HL-60/S4 treated with retinoic acid at 250 ng/mL for 4 days and 3 days (cell line): ENCODE results near the gene RGS7.

Source experiments
- in situ Hi-C: fragments of 300-500 bp; cut with MboI; formaldehyde crosslinking; loops from 2 replicates; pipeline ENCODE4 v1.7.0; 2022; ENCODE audit warnings: low sequenced_read_pairs

The RGS7 gene

DNA sequence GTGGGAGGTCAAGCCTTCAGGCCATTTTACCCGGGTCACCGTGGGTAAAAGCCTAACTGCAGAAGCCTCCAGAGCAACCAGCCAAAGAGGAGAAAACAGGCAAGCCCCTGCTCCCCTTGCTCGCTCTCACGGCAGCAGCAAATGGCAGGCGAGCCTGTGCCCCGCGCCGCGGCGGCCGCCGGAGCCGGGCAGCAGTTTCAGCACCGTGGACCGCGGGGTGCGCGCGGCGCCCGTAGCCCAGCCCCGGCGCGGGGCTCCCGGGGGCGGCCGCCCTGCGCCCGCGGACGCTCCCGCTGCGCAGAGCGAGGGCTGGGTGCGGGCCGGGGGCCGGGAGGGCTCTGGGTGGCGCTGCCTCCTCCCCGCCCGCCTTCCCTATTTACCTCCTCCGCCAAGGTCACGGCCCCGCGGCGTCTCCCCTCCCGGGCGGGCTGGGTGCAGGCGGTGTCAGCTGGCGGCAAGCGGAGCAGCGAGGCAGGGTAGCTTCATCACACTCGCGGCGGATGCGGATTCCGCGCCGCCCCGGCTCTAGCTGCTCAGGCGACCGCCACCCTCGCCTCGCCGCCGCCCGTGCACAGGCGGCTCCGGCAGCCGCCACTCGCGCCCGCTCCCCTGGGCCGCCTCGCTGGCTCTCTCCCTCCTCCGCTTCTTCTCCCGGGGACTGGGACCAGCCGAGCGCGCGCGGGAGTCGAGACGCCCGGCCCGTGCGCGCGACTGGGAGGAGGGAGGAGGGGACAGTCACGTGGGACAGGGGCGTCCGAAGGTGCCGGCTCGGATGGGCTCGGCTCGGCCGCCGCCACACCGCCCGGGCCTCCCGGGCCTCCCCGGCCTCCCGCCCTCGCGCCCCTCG is at the start of gene RGS7:
RGS7 (minus strand) TSS at position 687 of the 847 bp plus-strand sequence.
- in situ Hi-C loops, result no loop called here

DNA sequence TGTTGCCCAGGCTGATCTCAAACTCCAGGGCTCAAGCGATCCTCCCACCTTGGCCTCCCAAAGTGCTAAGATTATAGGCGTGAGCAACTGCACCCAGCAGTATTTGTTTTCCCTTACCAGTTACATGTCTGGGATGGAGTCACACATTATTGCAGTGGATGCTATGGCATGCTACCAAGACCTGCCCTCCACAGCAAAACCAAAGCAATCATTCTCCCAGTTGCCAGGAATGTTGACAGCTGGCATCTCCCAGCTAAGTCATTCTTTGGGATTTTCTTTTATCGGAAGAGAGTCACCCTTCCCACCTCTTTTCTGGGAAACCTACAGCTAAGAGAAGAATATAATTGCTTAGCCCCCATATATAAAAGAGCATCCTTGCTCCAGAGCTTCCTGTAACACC is 49.4 kb upstream of the RGS7 start:
- in situ Hi-C loops, result no loop called here

DNA sequence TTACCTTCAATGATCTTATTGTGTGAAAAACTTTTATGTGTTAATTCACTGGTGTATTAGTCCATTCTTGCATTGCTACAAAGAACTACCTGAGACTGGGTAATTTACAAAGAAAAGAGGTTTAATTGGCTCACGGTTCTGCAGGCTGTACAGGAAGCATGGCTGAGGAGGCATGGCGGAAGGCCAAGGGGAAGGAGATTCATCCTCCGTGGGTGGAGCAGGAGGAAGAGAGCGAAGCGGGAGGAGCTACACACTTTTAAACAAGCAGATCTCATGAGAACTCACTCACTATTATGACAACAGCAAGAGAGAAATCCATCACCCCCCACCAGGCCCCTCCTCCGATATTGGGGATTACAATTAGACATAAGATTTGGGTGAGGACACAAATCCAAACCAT is 44.2 kb upstream of the RGS7 start:
- in situ Hi-C loops, result no loop called here

DNA sequence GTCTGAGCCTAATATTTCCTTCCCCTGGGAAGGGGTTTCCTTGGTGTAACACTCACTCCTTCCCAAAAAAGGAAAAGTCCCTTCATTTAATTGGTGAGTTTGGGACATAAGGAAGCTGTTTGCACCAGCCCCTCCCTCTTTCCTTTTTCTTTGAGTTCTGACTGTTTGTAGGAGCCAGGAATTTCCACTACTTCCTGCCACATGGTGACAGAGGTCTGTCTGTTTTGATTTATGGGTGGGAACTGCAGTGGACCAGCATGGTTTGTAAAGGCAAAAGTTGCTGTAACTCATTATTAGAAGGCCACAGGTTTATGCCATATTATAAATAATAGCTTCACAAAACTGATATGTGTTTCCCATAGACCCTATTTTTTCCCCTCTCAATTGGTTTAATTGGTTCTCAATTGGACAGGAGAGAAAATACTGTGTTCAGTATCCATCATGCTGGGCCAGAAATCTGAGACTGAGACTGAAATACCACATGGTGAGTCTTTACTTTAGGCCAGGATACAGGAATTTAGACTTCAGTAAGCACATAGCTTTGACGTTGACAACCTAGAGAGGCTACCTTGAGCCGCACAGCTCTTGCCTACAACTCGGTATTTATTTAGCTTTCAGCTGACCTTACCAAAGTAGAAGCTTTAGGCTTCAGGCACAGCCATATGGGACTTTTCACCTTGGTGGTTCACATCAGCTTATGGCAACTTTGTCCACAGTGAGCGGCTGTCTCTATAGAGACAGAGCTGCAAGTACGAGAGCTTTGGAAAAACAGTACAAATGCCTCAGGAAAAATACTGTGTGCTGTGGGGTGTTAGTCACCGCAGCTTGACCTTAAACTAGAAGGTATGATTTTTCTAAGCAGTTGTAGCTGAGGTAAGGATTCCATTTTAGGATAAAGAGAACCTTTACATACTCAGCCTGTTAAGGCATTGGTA is 40.0 kb upstream of the RGS7 start:
- in situ Hi-C loops, result no loop called here

DNA sequence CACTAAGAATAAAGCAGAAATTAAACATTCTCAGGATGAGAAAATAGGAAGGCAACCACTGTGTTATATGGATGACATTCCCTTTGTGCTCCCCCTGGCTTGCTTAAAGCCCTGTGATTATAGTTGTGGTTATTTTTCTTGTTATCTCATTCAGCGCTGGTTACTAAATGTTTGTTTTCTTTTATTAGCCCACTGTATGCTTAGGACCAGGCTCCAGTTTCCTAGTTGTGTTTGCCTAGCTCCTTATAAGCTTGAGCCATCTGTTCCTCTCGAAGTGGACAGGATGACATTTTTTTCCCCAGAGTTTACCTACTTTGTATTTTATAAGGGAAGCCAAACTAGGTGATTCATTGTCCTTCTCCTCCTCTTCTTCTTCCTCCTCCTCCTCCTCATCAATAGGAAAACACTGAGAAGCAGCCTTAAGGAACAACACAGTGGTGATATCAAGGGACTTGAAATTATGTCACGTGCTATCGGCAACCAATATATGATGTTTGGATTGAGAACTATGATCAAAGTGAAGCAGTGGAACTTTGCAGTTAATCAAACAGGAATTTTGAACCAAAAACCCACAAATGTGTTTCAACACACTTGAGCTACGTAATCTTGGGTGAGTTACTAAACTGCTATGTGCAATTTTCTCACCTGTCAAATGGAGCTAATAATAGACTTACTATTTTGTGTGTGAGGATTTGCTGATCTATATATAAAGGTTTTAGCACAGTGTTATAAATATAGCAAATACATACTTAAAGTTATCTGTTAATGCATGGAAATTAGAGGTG is 35.1 kb upstream of the RGS7 start:
- in situ Hi-C loops, result no loop called here

DNA sequence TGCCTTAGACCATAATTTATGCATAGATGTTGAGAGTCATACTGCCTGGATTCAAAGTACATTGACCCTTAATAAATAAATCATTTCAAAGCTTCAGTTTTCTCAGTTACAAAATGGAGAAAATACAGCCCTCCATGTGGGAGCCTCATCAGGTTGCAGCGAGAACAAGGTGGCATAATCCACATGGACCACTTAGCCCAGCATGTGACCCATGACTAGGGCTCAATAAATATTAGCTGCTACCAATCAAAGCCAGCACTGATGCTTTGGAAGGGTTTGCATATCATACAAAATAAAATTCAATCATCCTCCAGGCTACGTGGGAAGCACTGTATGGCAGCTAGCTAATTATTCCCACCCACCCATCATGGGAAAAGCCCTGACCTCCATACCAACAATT is 33.5 kb upstream of the RGS7 start:
- in situ Hi-C loops, result no loop called here

DNA sequence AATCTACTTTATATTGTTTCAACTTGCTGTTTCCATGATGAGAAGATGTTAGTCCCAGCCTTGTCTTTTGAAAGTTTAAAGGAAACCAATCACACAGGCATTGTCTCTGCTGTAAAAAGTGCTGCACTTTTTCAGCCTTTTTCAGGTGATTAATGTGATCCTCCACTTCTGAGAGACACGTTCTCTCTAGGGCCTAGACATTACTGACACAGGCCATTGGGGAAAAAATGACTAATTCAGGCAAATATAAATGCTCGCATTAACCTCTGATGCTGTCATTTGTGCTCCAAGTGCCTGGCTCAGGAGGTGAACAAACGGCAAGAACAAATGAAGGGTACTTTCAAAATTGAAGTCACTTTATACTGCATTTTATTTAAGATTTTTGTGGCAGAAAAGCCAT is 32.4 kb upstream of the RGS7 start:
- in situ Hi-C loops, result no loop called here

DNA sequence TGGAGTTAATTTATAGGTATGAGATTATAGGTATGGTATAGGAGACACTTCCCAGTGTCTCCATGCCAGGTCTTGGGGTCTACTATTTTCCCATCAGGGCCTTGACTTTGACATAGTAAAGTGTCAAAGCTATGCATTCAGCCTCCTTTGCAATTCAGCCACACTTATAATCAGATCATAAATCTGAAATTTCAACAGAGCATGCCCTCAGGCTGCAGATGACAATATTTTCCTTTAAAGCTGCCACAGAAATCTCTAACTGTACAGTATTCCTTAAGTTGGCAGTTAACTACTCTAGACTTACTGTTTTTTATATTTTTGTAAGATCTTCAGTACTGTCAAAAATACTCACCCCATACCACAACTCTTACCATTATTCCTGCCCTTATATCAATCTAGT is 30.2 kb upstream of the RGS7 start:
- in situ Hi-C loops, result no loop called here

DNA sequence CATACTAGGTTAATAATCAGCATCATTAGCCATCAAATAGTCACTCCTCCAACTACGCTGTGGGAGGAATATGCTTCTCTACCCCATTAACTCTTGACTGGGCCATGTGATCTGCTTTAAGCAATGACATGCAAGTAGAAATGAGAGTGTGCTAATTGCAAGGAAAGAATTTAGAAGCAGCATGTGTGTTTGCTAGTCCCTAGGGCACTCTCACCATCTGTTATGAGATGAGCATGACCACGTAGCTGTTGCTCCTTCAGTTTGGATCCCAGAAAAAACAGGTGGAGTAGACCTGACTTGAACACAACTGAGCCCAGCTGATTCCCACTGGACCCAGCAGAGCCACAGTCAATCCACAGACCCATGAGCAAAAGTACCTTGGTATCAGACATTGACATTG is 19.7 kb upstream of the RGS7 start:
- in situ Hi-C loops, result no loop called here

DNA sequence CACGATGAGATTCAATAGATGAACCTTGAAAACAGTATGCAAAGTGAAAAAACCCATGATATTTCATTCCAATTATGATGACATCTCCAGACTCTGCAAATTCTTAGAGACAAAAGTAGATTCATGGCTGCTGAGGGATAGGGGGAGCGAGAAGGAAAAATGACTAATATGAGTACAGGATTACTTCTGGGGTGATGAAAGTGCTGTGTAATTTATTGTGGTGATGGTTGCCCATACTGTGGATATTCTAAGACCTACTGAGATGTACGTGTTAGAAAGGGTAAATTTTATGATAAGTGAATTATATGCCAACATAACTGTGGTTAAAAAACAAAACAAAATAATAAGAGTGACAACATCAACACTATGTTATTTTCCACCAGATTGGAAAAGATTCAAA is 18.9 kb upstream of the RGS7 start:
- in situ Hi-C loops, result no loop called here

DNA sequence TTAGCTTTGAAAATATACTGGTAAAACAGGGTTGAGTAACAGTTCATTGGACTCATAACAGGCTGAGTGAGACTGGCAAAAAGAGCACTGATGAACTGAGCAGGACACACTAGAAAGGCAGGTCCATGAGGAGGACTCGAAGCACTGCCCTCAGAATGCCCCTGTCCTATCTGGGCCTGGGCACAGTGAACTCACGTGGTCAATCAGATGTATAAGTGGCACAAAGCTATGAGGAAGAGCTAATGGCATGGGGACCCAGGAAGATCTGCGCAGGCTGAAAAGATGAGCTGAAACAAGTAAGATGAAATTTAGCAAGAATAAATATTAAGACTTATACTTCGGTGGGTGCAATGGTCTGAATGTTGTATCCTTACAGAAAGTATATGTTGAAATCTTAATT is 9.2 kb upstream of the RGS7 start:
- in situ Hi-C loops, result no loop called here

DNA sequence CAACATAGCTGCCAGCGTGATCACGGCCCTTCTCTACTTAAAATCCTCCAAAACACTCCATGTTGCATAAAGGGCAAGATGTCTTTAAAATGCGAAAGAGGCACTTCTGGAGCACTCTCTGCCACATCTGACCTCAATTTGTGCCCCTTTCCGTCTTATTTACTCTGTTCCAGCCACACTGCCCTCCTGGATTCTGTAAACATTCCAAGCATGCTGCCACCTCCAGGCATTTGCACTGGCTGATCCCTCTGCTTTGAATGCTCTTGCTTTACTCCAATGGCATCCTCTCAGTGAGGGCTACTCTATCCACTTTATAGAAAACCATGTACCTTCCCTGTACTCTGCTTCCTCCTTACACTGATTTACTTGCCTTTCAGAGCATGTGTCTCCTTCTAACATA is 5.3 kb upstream of the RGS7 start:
- in situ Hi-C loops, result no loop called here

DNA sequence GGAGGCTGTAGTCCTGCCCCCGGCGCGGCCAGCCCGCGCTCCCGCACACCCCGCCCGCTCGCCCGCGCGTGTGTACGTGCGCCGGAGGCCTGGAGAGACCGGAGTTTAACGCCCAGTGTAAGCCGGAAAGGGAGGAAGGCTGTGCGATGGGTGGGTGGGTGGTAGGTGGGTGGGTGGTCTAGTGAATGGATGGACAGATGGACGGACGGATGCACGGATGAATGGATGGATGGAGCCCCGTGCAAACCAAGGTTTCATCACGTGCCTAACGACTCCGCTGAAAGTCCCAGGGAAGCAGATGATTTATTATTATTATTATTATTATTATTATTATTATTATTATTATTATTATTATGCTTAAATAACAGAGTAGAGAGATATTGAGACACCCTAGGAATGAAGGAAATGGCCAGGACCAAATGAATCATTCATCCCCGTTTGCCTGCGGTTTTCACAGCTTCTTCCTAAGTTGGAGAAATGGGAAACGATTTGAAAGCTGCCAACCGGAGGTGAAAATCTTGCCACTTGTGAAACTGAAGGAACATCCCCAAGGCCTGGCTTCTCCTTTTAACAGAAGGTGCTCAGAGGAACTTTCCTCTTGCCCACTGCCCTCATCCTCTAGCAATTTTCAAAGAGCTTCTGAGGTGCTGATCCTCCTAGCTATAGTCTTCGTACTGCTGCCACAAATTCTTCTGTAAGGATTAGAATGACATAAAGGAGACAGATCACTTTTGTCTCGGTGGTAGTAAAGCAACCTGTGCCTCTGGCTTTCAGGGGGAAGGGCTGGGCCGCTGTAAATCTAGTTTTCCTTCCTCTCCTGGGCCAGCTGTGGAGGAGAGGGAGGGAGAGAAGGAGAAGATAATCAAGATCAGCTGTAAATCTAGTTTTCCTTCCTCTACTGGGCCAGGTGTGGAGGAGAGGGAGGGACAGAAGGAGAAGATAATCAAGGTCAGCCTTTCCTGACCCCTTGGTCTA is 648 bp upstream of the RGS7 start:
- in situ Hi-C loops, result no loop called here

DNA sequence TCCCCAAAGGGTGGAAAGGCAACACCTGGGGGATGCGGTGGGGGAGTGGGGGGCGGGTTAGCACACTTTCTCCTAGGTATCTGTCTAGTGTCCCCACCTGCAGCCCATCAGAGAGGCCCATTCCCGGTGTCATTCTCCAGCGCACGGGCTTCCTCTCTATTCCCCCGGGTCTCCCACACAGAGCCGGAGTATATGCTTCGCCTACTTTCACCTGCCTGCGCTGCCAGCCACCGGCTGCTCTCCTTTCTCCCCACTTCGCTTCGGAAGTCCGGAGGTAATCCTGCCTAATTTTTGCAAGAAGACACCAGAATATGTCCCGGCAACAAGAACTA is 852 bp downstream of the RGS7 start:
- in situ Hi-C loops, result no loop called here

DNA sequence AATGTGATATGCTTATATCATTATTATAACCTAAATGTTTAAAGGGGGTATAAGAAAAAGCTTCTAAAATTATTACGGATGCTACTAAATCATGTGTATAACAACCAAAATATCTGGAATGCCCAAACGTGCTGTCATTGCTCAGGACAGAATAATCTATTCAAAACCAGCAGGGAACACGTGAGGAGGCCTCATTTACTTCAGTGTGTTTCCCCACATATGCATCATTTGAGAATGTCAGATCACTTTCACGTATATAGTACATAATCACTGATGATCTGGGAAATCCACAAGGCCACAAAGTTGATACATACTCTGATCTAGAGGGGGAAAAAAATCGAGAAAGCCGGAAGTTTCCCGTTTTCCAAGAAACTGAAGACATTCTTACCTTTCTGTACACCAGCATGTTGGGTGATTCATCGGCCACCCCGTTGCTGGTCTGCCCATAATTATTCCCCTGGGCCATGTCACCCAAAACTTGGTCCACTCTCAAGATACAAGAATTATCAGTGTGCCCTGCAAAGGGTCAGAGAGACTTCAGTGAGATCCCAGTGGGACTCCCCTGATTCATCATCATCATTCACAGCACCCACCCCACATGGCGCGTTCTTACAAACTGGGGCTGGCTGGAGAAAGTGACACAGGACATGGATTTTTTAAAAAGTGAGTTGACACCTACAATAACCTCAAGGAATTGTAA is 1.5 kb downstream of the RGS7 start:
- in situ Hi-C loops, result no loop called here

DNA sequence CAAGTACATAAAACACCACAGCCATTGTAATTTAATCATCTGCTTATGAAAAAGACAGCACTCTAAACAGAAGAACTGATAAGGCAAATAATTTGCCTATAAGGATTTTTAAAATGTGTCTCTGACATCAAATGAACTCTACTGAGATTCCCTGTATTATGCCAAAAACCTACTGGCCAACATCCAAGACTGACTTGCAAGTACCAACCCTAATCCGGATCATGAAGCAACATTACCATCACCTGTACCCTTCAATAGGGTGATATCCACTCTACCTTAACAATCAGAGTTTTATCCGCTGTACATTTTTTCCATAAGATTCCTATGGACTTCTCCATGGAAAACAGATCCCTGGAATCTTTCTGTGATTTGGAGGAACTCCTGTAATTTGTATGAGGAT is 4.6 kb downstream of the RGS7 start:
- in situ Hi-C loops, result no loop called here

DNA sequence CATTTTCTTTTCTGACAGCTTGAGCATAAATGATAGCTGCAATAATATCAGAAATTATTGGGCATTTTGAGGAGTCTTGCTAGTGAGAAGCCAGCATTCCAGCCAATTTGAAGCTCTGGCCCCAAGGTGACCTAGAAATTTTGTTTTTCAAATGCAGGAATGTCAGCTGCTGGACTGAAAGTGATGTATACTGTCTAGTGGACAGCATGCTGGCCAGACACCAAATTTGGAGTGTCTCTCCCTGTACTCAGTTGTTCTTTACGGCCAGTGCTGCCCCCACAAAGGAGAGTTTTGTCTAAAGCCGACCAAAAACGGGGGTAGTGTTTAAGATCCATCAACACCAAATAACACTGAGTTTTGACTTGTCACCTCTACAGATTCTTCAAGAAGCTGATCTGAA is 5.2 kb downstream of the RGS7 start:
- in situ Hi-C loops, result no loop called here

DNA sequence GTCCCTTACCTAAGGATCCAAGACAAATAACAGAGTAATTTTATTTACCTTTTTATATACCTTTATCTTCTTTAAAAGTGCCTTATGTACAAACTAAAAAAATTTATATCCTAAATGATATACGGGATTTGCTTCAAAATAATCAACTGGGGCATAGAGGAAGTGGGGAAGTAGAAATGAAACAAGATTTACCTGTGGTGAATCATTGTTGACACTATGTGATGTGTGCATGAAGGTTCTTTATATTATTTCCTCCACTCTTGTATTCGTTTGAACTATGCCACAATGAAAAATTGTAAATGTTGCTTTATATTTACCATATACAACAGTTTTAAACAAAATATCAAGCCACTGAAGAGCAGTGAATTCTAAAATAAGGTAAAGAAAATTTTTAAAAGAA is 13.0 kb downstream of the RGS7 start:
- in situ Hi-C loops, result no loop called here

DNA sequence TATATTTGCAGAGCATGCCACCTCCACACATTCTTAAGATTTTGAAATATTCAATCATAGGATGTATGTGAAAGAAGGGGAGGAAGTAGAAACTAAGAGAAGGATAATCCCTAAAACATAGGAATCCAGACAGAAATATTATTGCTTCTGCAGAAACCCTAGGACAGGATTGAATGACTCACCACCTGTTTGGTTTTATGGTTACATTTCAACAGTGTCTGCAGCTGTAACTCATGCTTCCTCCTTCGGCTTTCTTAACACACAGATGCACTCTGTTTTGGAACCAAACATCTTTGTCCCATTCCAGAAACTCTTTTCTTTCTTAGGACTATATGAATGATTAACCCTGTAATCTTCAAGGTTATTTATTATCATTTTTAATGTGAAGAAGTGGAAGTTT is 20.7 kb downstream of the RGS7 start:
- in situ Hi-C loops, result no loop called here

DNA sequence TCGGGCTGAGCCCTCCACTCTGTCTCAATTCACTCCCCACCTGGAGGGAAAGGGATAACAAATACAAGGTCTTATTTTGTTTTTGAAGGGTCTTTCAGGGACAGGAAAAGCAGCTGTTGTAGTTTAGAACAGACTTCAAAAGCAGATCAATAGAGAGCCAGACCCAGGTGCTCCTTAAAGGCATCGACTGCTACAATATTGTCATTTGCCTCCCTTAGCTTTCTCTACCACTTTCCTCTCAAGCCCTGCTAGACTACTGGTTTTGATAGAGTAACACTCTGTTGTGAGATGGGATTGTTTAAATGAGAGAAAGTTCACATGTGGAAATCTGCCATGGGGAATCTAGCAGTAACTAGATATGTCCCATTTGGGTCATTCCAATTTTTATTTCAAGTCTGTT is 24.0 kb downstream of the RGS7 start:
- in situ Hi-C loops, result no loop called here
